H1 (cell line): ENCODE results near the gene LNX2. TPM values are rescaled to one million over a fixed set of nuclear protein-coding genes. Genes with fewer than 3 reads are reported as not detected.

ENCODE experiments used
- CTCF ChIA-PET: fragments of 300-600 bp; sonication (Branson Sonifier 250); formaldehyde crosslinking; loops from one replicate; lab custom pipeline; 2021; ENCODE audit not compliant: partially characterized antibody; lab: Charles Lee
- POLR2A ChIA-PET: fragments of 300-600 bp; sonication (Branson Sonifier 250); formaldehyde crosslinking; loops from one replicate; lab custom pipeline; 2021; ENCODE audit warnings: inconsistent platforms; ENCODE audit not compliant: partially characterized antibody; lab: Charles Lee
- DNase-seq, 2 experiments: peaks; one replicate each; pipeline versions ENCODE4 v3.0.0 to v3.0.0-alpha.2; 2010 to 2022; ENCODE audit warnings: low spot score in 2 of 2, low read depth in 1 of 2, mixed read lengths in 1 of 2
- FAIRE-seq: peaks from 2 replicates; lab custom pipeline; 2011; peaks lifted over from hg19 to GRCh38; lab: Jason Lieb, UNC
- H2AFZ ChIP-seq: 2 replicates; pipeline ENCODE4 v1.8.1; 2012; ENCODE audit warnings: low read length, inconsistent platforms
- H2AK5ac ChIP-seq: 2 replicates; pipeline ENCODE4 v1.6.1; 2013; ENCODE audit warnings: low read depth, low read length
- H2BK120ac ChIP-seq: replicated peaks from 2 replicates; pipeline ENCODE3; 2013; ENCODE audit warnings: low read depth, low read length, inconsistent platforms
- H2BK12ac ChIP-seq: 2 replicates; pipeline ENCODE4 v1.6.1; 2013; ENCODE audit warnings: low read depth, low read length
- H2BK15ac ChIP-seq: 2 replicates; pipeline ENCODE4 v1.6.1; 2013; ENCODE audit warnings: low read length
- H2BK20ac ChIP-seq: 2 replicates; pipeline ENCODE4 v1.6.1; 2013; ENCODE audit warnings: low read length
- H2BK5ac ChIP-seq: 2 replicates; pipeline ENCODE4 v1.6.1; 2013; ENCODE audit warnings: low read depth, low read length
- H3K14ac ChIP-seq: 2 replicates; pipeline ENCODE4 v1.6.1; 2013; ENCODE audit warnings: inconsistent platforms; ENCODE audit not compliant: insufficient read length
- H3K18ac ChIP-seq: 2 replicates; pipeline ENCODE4 v1.6.1; 2013; ENCODE audit warnings: low read length; ENCODE audit errors: extremely low read depth
- H3K23ac ChIP-seq: 2 replicates; pipeline ENCODE4 v1.6.1; 2013; ENCODE audit warnings: inconsistent platforms; ENCODE audit not compliant: insufficient read length
- H3K23me2 ChIP-seq: 2 replicates; pipeline ENCODE4 v1.6.1; 2013; ENCODE audit warnings: low read depth, low read length
- H3K27ac ChIP-seq: 2 replicates; pipeline ENCODE4 v1.6.1; 2011; ENCODE audit warnings: low read depth, low read length, inconsistent platforms
- H3K27me3 ChIP-seq, 4 experiments: replicated peaks in 1 of 4; 1 replicate in 1 of 4; 2 replicates in 3 of 4; pipeline versions ENCODE4 v1.6.1 to v1.8.1; 2011 to 2013; ENCODE audit warnings: low read length in 3 of 4, mild to moderate bottlenecking in 3 of 4, inconsistent platforms in 2 of 4, mixed read lengths in 2 of 4, moderate library complexity in 1 of 4; ENCODE audit not compliant: control insufficient read depth in 3 of 4, insufficient read depth in 3 of 4; ENCODE audit errors: extremely low read depth in 1 of 4
- H3K36me3 ChIP-seq, 4 experiments: 2 replicates each; pipeline versions ENCODE4 v1.6.1 to v1.8.1; 2011 to 2013; ENCODE audit warnings: mild to moderate bottlenecking in 4 of 4, low read length in 3 of 4, moderate library complexity in 2 of 4, control low read depth in 1 of 4, inconsistent platforms in 1 of 4; ENCODE audit not compliant: insufficient read depth in 4 of 4, control insufficient read depth in 2 of 4
- H3K4ac ChIP-seq: replicated peaks from 2 replicates; pipeline ENCODE3; 2013; ENCODE audit warnings: low read length, low read depth, mixed read lengths, inconsistent platforms; ENCODE audit not compliant: insufficient read length
- H3K4me1 ChIP-seq, 4 experiments: replicated peaks in 1 of 4; 1 replicate in 1 of 4; 2 replicates in 3 of 4; pipeline versions ENCODE4 v1.6.1 to v1.8.1; 2011 to 2013; ENCODE audit warnings: low read length in 3 of 4, inconsistent platforms in 2 of 4, mixed read lengths in 1 of 4; ENCODE audit not compliant: insufficient read depth in 4 of 4, control insufficient read depth in 3 of 4
- H3K4me2 ChIP-seq, 2 experiments: 2 replicates each; pipeline versions ENCODE4 v1.6.1 to v1.8.1; 2011 to 2013; ENCODE audit warnings: low read depth in 2 of 2, low read length in 2 of 2, control low read depth in 1 of 2, inconsistent platforms in 1 of 2, mild to moderate bottlenecking in 1 of 2; ENCODE audit not compliant: insufficient read depth in 1 of 2
- H3K4me3 ChIP-seq, 4 experiments: fragments of 200-600, 300-600 bp in 1 of 4; sonication (generic), shearing (Covaris generic), sonication (Bioruptor Twin) in 1 of 4; 2 replicates each; pipeline versions ENCODE4 v1.5.1 to v1.8.1; 2011 to 2016; ENCODE audit warnings: low read length in 4 of 4, low read depth in 3 of 4, control low read depth in 2 of 4, inconsistent platforms in 2 of 4, mild to moderate bottlenecking in 2 of 4, mixed read lengths in 1 of 4, moderate library complexity in 1 of 4; ENCODE audit not compliant: insufficient read depth in 2 of 4; ENCODE audit errors: extremely low read depth in 1 of 4
- H3K56ac ChIP-seq: replicated peaks from 2 replicates; pipeline ENCODE3; 2013; ENCODE audit warnings: low read depth, mild to moderate bottlenecking, mixed read lengths, low read length, inconsistent platforms; ENCODE audit not compliant: insufficient read length
- H3K79me1 ChIP-seq: 2 replicates; pipeline ENCODE4 v1.6.1; 2013; ENCODE audit warnings: low read depth, low read length, control low read depth
- H3K79me2 ChIP-seq, 2 experiments: 2 replicates each; pipeline versions ENCODE4 v1.6.1 to v1.8.1; 2012 to 2013; ENCODE audit warnings: low read length in 2 of 2, mild to moderate bottlenecking in 2 of 2, inconsistent platforms in 1 of 2; ENCODE audit not compliant: insufficient read depth in 2 of 2, control insufficient read depth in 1 of 2
- H3K9ac ChIP-seq, 4 experiments: replicated peaks in 1 of 4; 1 replicate in 1 of 4; 2 replicates in 3 of 4; pipeline versions ENCODE4 v1.6.1 to v1.8.1; 2011 to 2013; ENCODE audit warnings: low read depth in 3 of 4, low read length in 3 of 4, control low read depth in 2 of 4, mild to moderate bottlenecking in 2 of 4, moderate library complexity in 2 of 4, inconsistent platforms in 1 of 4; ENCODE audit errors: extremely low read depth in 1 of 4
- H3K9me3 ChIP-seq, 2 experiments: 2 replicates each; pipeline versions ENCODE4 v1.6.1 to v1.8.1; 2012 to 2013; ENCODE audit warnings: mild to moderate bottlenecking in 2 of 2, moderate library complexity in 2 of 2, control low read depth in 1 of 2, inconsistent platforms in 1 of 2, low read depth in 1 of 2, low read length in 1 of 2, mixed read lengths in 1 of 2; ENCODE audit not compliant: insufficient read depth in 2 of 2
- H4K20me1 ChIP-seq, 2 experiments: replicated peaks in 1 of 2; 2 replicates each; pipeline versions ENCODE3 to v1.8.1; 2011 to 2013; ENCODE audit warnings: inconsistent platforms in 2 of 2, low read length in 2 of 2, mild to moderate bottlenecking in 1 of 2; ENCODE audit not compliant: insufficient read depth in 2 of 2, control insufficient read depth in 1 of 2
- H4K5ac ChIP-seq: 2 replicates; pipeline ENCODE4 v1.6.1; 2013; ENCODE audit warnings: low read length, low read depth, mixed read lengths, inconsistent platforms; ENCODE audit not compliant: insufficient read length
- H4K8ac ChIP-seq: 2 replicates; pipeline ENCODE4 v1.8.0; 2013; ENCODE audit warnings: mild to moderate bottlenecking, moderate library complexity, low read length, inconsistent platforms; ENCODE audit not compliant: insufficient read depth; ENCODE audit errors: extremely low read depth
- H4K91ac ChIP-seq: replicated peaks from 2 replicates; pipeline ENCODE3; 2013; ENCODE audit warnings: low read length, mixed read lengths, inconsistent platforms; ENCODE audit not compliant: insufficient read length
- KDM4A ChIP-seq: IDR thresholded peaks from one replicate; pipeline ENCODE4 v1.7.1; 2012; ENCODE audit warnings: low read depth, mild to moderate bottlenecking, moderate library complexity, low read length, inconsistent platforms; ENCODE audit not compliant: severe bottlenecking
- SIX5 ChIP-seq: IDR thresholded peaks from 2 replicates; pipeline ENCODE4 v1.6.1; 2011; ENCODE audit warnings: mild to moderate bottlenecking, low read depth, low read length
- TBP ChIP-seq: IDR thresholded peaks from 2 replicates; pipeline ENCODE4 v1.6.1; 2011; ENCODE audit warnings: low read depth, low read length, improper control_type of control experiment
- WGBS, 2 experiments: shearing (Covaris generic) in 1 of 2; methylation state at CpG; one replicate each; pipeline versions ENCODE4 v1.1.6 to v1.1.7; 2013 to 2015; ENCODE audit warnings: low lambda C conversion rate in 2 of 2, mixed read lengths in 2 of 2, inconsistent platforms in 1 of 2, low coverage in 1 of 2, missing lambda C conversion rate in 1 of 2; ENCODE audit not compliant: insufficient replicate concordance in 2 of 2, insufficient coverage in 1 of 2, insufficient read length in 1 of 2; ENCODE audit errors: extremely low coverage in 1 of 2, missing lambda C conversion rate in 1 of 2; 5-methylcytosine and 5-hydroxymethylcytosine counted together
- polyA plus RNA-seq, 7 experiments: library from polyadenylated mRNA; depleted of rRNA in 3 of 7; stranded (reverse) in 5 of 7; unstranded in 2 of 7; fragments of >200 nt in 5 of 7; fragments of 200-250 nt in 2 of 7; gene quantifications; 1 replicate in 5 of 7; 2 replicates in 1 of 7; 4 replicates in 1 of 7; pipeline versions ENCODE4 v1.2.1 to v1.2.3, GENCODE V29; 2011 to 2013; ENCODE audit warnings: missing spikeins in 2 of 7, mixed read lengths in 2 of 7
- total RNA-seq: library from RNA; stranded (reverse); fragmentation: NEBNext Ultra II Directional; extraction: Animal tissue kit (Norgen Biotek cat#: 25700); gene quantifications from 2 replicates; pipeline ENCODE4 v1.2.1, GENCODE V29; 2021

The LNX2 gene
- total and polyA plus RNA-seq, 2 of the 8 experiments (the other 6 are each of a cell fraction or from before 2014, with no cell fraction given): 6.4 to 13.9 TPM

DNA sequence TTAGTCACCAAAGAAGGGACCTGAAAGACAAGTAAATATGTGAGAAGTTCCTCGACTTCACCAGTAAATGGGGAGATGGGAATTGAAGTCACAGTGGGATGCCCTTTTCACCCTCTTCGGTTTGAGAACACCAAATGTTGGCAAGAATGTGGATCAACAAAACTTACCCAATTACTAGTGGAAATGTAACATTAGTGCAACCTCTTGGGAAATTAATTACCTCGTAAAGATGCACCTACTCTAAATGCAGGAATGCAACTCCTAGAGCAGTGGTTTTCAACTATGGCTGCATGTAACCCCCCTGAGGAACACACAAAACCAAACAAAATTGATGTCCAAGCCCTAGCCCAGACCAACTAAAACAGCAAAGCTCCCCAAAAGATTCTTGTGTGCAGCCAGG is 78.1 kb downstream of the LNX2 start:
- POLR2A ChIA-PET: interaction anchor here (1.2 kb wide), 1 partner anchor 9 kb away, joined by 3 read pairs; no protein-coding TSS in a partner anchor
- TF ChIP-seq SIX5 (no peak), TBP (no peak), KDM4A (no peak)
- TF ChIP-seq, all 59 proteins: peak for 0
- Histone ChIP-seq H3K23ac (no peak overlapping the region), H3K4ac (no peak overlapping the region), H3K14ac (no peak overlapping the region), H3K36me3 (no peaks in the 10 kb centered on the region; a peak in 1 of 8 replicates), H3K79me1 (no peaks in the 10 kb centered on the region), H4K8ac (no peak overlapping the region), H3K4me3 (no peak overlapping the region), H2BK20ac (no peak overlapping the region), H2BK5ac (no peak overlapping the region), H2AFZ (no peak overlapping the region), H3K79me2 (no peaks in the 10 kb centered on the region), H3K9ac (no peak overlapping the region), H4K5ac (no peak overlapping the region), H4K20me1 (no peaks in the 10 kb centered on the region), H3K9me3 (no peaks in the 10 kb centered on the region), H3K56ac (no peak overlapping the region), H3K4me1 (no peaks in the 10 kb centered on the region), H3K4me2 (no peak overlapping the region), H4K91ac (no peak overlapping the region), H2BK120ac (no peak overlapping the region), H3K27ac (no peak overlapping the region), H2BK15ac (no peak overlapping the region), H2BK12ac (no peak overlapping the region), H3K23me2 (no peaks in the 10 kb centered on the region), H3K18ac (no peak overlapping the region), H3K27me3 (no peaks in the 10 kb centered on the region), H2AK5ac (no peak overlapping the region)
- FAIRE-seq (no peak), DNase-seq (no peak)
- WGBS, 2 experiments: 76% methylated on average over 3 of the region's 3 CpGs; no CpG with 5 or more reads in 1 of the 2 experiments
- CTCF ChIA-PET: interaction anchor here (1.1 to 4.1 kb wide), 4 partner anchors 9 to 284 kb away, joined by 3 to 21 read pairs (median 3); no protein-coding TSS in a partner anchor
